B cell (primary cell): Measurements from ENCODE around the gene CCDC194. TPM values are rescaled to one million over a fixed set of nuclear protein-coding genes. Genes with fewer than 3 reads are reported as not detected.

Experiments used
- ATAC-seq: fragments of 200-7000 bp; cut with Tn5 transposase; one replicate; pipeline ENCODE4 v1.10.0; 2021; ENCODE audit warnings: low read depth, mild to moderate bottlenecking, moderate number of reproducible peaks, moderate library complexity
- CTCF ChIA-PET: fragments of 350-600 bp; sonication (Branson Sonifier 250); formaldehyde crosslinking; loops from one replicate; lab custom pipeline; 2021; ENCODE audit warnings: antibody characterized with exemption, inconsistent platforms; lab: Charles Lee
- POLR2A ChIA-PET: fragments of 350-600 bp; sonication (Branson Sonifier 250); formaldehyde crosslinking; loops from one replicate; lab custom pipeline; 2021; ENCODE audit warnings: antibody characterized with exemption; lab: Charles Lee
- DNase-seq: peaks from one replicate; pipeline ENCODE4 v3.0.0; 2013
- H2AFZ ChIP-seq: 2 replicates; pipeline ENCODE4 v1.6.1; 2012; ENCODE audit warnings: mild to moderate bottlenecking, low read depth, low read length; ENCODE audit not compliant: insufficient read depth, poor library complexity, severe bottlenecking
- H3K27ac ChIP-seq, 2 donors: 1 replicate in 1 of 2; 2 replicates in 1 of 2; pipeline ENCODE4 v1.5.1; 2012 to 2013; ENCODE audit warnings: low read length in 2 of 2, mild to moderate bottlenecking in 2 of 2, moderate library complexity in 1 of 2
- H3K27me3 ChIP-seq, 4 experiments: fragments of 200-600 bp in 1 of 4; sonication (generic) in 1 of 4; replicated peaks in 1 of 4; 1 replicate in 2 of 4; 2 replicates in 2 of 4; pipeline versions ENCODE4 v1.6.1 to v1.7.0; 2013 to 2016; ENCODE audit warnings: low read length in 3 of 4, mild to moderate bottlenecking in 2 of 4, mixed read lengths in 1 of 4, moderate library complexity in 1 of 4; ENCODE audit not compliant: insufficient read depth in 4 of 4, control insufficient read depth in 3 of 4; ENCODE audit errors: control extremely low read depth in 1 of 4
- H3K36me3 ChIP-seq, 2 experiments: replicated peaks in 1 of 2; 1 replicate in 1 of 2; 2 replicates in 1 of 2; pipeline versions ENCODE4 v1.6.1 to v1.7.1; 2013; ENCODE audit warnings: low read length in 1 of 2; ENCODE audit not compliant: insufficient read depth in 2 of 2, control insufficient read depth in 1 of 2; ENCODE audit errors: control extremely low read depth in 1 of 2, extremely low read depth in 1 of 2
- H3K4me1 ChIP-seq, 2 donors: fragments of 200-600 bp in 1 of 2; sonication (generic) in 1 of 2; 1 replicate in 1 of 2; 2 replicates in 1 of 2; pipeline versions ENCODE4 v1.5.1 to v1.6.1; 2013 to 2017; ENCODE audit warnings: low read length in 2 of 2; ENCODE audit not compliant: control insufficient read depth in 2 of 2, insufficient read depth in 2 of 2
- H3K4me2 ChIP-seq: replicated peaks from 2 replicates; pipeline ENCODE3; 2012; ENCODE audit warnings: mild to moderate bottlenecking, low read depth, low read length; ENCODE audit not compliant: poor library complexity, severe bottlenecking
- H3K4me3 ChIP-seq, 5 experiments: fragments of 200-600 bp in 1 of 5; sonication (generic) in 1 of 5; 1 replicate in 3 of 5; 2 replicates in 2 of 5; pipeline versions ENCODE4 v1.5.1 to v1.7.0; 2011 to 2016; ENCODE audit warnings: low read length in 4 of 5, mild to moderate bottlenecking in 4 of 5, low read depth in 2 of 5, control low read depth in 1 of 5, moderate library complexity in 1 of 5; ENCODE audit not compliant: insufficient read depth in 1 of 5; ENCODE audit errors: control extremely low read depth in 1 of 5, extremely low read depth in 1 of 5
- H3K79me2 ChIP-seq: fragments of 200-600 bp; sonication (generic); one replicate; pipeline ENCODE4 v1.6.0; 2016; ENCODE audit warnings: low read length; ENCODE audit not compliant: control insufficient read depth, insufficient read depth
- H3K9ac ChIP-seq: fragments of 200-600 bp; sonication (generic); 2 replicates; pipeline ENCODE4 v1.6.1; 2017; ENCODE audit warnings: mild to moderate bottlenecking, low read length, moderate library complexity
- H3K9me3 ChIP-seq, 3 donors: one replicate each; pipeline versions ENCODE4 v1.6.1 to v1.7.1; 2013; ENCODE audit warnings: low read length in 2 of 3; ENCODE audit not compliant: control insufficient read depth in 2 of 3, insufficient read depth in 1 of 3; ENCODE audit errors: control extremely low read depth in 1 of 3
- H4K20me1 ChIP-seq: 2 replicates; pipeline ENCODE4 v1.6.0; 2012; ENCODE audit warnings: mild to moderate bottlenecking, low read length; ENCODE audit not compliant: insufficient read depth, control insufficient read depth, poor library complexity, severe bottlenecking
- H3K27ac Mint-ChIP-seq: one replicate; pipeline ENCODE4 v1.8.0; 2021; ENCODE audit warnings: mixed read lengths
- H3K27me3 Mint-ChIP-seq: one replicate; pipeline ENCODE4 v1.8.0; 2021; ENCODE audit warnings: mixed read lengths
- H3K4me1 Mint-ChIP-seq: one replicate; pipeline ENCODE4 v1.8.0; 2021; ENCODE audit warnings: mixed read lengths
- H3K4me3 Mint-ChIP-seq: one replicate; pipeline ENCODE4 v1.8.0; 2021; ENCODE audit warnings: mixed read lengths
- H3K9me3 Mint-ChIP-seq: one replicate; pipeline ENCODE4 v1.8.0; 2022; ENCODE audit warnings: mixed read lengths; ENCODE audit not compliant: insufficient read depth
- CTCF ChIP-seq: fragments of 200-600 bp; IDR thresholded peaks from one replicate; pipeline ENCODE4 v1.8.0; 2022; ENCODE audit warnings: antibody characterized with exemption, mild to moderate bottlenecking
- EZH2 ChIP-seq: IDR thresholded peaks from 2 replicates; pipeline ENCODE4 v1.6.1; 2012; ENCODE audit warnings: borderline replicate concordance, low read depth, mild to moderate bottlenecking, moderate library complexity, low read length; ENCODE audit not compliant: insufficient read depth, poor library complexity, severe bottlenecking
- WGBS: methylation state at CpG from one replicate; pipeline ENCODE4 v1.1.5; 2013; ENCODE audit warnings: missing lambda C conversion rate; ENCODE audit not compliant: insufficient coverage; 5-methylcytosine and 5-hydroxymethylcytosine counted together
- intact Hi-C: fragments of 100-400 bp; cut with micrococcal nuclease; formaldehyde crosslinking; loops from one replicate; pipeline ENCODE4 v1.10.0; 2022
- polyA plus RNA-seq: library from polyadenylated mRNA; depleted of rRNA; stranded (reverse); fragments of >200 nt; gene quantifications from 2 replicates; pipeline ENCODE4 v1.2.3, GENCODE V29; 2012
- total RNA-seq, 2 donors: library from RNA; stranded (reverse); fragments of 120-200 nt in 1 of 2; gene quantifications; 1 replicate in 1 of 2; 2 replicates in 1 of 2; pipeline versions ENCODE4 v1.2.3 to v1.2.4, GENCODE V29; 2013 to 2022

The CCDC194 gene
- total and polyA plus RNA-seq, 2 donors (not counting 1 experiment from before 2014, with no cell fraction given): 1.4 to 3.4 TPM

DNA sequence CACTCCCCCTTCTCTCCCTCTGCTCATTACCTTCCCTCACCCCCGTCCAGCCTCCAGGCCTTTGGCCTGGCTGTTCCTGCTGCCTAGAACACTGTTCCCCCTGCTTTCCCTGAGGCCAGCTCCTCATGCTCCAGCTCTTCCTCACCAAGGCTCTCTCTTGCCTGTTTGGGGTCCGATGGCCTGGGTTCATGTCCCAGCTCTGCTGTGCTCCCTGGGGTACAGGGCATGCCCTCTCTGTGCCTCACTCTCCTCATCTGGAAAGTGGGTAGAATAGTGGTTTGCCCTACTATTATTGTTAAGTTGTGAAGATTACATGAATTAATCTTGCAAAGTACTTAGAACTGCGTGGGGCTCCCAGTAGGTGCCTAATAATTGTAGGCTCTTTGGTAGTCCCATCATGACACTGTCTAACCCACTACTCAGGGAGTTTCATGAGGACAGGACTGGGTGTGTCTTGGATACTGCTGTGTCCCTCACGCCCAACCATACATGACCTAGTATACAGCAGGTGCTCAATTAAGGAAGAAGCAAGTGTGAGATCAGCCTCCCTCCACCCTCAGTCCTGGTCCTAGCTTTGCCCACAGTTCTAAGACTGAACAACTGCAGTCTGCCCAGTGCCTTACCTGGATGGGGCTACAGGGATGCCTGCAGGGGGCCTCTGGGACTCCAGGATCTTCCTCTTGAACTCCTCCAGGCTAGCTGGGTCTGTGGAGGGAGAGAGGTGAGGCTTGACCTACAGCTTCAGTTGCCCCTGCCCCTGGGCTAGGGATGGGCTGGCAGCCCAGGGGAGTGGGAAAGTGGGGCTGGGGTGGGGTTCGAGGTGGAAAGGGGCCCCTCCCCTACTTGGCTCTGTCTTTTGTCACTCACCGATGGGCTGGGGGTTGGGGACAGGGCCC lies 33.8 kb downstream of the CCDC194 start:
- Mint-ChIP-seq H3K27ac (no peak overlapping the region), H3K4me3 (no peak overlapping the region), H3K4me1 (no peaks in the 10 kb centered on the region), H3K27me3 (peaks cover 25% of the 10 kb centered on the region), H3K9me3 (no peaks in the 10 kb centered on the region)
- H3K4me1 ChIP-seq: no peaks in the 10 kb centered on the region
- CTCF ChIA-PET: interaction anchor here (1.5 kb wide), 1 partner anchor 26 kb away, joined by 3 read pairs; no protein-coding TSS in a partner anchor
- no peak overlapping the region for H3K4me2 ChIP-seq
- H3K4me3 ChIP-seq: no peak overlapping the region
- WGBS: 92% methylated on average over 3 of the region's 6 CpGs
- H2AFZ ChIP-seq: no peak overlapping the region
- H4K20me1 ChIP-seq: no peaks in the 10 kb centered on the region
- ATAC-seq (no peak), DNase-seq (no peak)
- POLR2A ChIA-PET: no interaction called here
- H3K27ac ChIP-seq: no peak overlapping the region
- no peak overlapping the region for H3K9ac ChIP-seq
- H3K79me2 ChIP-seq: no peaks in the 10 kb centered on the region
- no peaks in the 10 kb centered on the region for H3K36me3 ChIP-seq
- intact Hi-C loops: no loop called here
- no peaks in the 10 kb centered on the region for H3K9me3 ChIP-seq
- H3K27me3 ChIP-seq: peaks cover 0 to 12% (median 4%) of the 10 kb centered on the region in 4 experiments
- no peak for TF ChIP-seq CTCF
- no peak for TF ChIP-seq EZH2

- intact Hi-C loops: no loop called here
- Mint-ChIP-seq H3K9me3 (no peaks in the 10 kb centered on the region), H3K4me1 (no peaks in the 10 kb centered on the region), H3K4me3 (no peak overlapping the region), H3K27me3 (peaks cover 22% of the 10 kb centered on the region), H3K27ac (no peak overlapping the region)
- POLR2A ChIA-PET: no interaction called here
- Histone ChIP-seq H4K20me1 (no peaks in the 10 kb centered on the region), H2AFZ (no peak overlapping the region), H3K36me3 (no peaks in the 10 kb centered on the region), H3K27ac (no peak overlapping the region), H3K9me3 (no peaks in the 10 kb centered on the region), H3K79me2 (no peaks in the 10 kb centered on the region), H3K4me2 (no peak overlapping the region), H3K9ac (no peak overlapping the region), H3K4me1 (no peaks in the 10 kb centered on the region), H3K4me3 (no peak overlapping the region), H3K27me3 (peaks cover 0 to 4% (median 0%) of the 10 kb centered on the region in 4 experiments)
- no peak for TF ChIP-seq CTCF
- no peak for TF ChIP-seq EZH2
- 84% methylated on average over 7 of the region's 7 CpGs for WGBS
- no peak for DNase-seq
- CTCF ChIA-PET: interaction anchor here (0.7 to 1.0 kb wide), 2 partner anchors 11 to 591 kb away, joined by 3 to 4 read pairs; no protein-coding TSS in a partner anchor
- no peak for ATAC-seq
Observed at GRCh38 chr19:17358395-17358794, 35.6 kb downstream of the CCDC194 start.
